Tibial nerve (tissue), 4 donors: ENCODE data around the gene CLN3.

Source experiments
- EP300 ChIP-seq, 2 donors: sonication (generic); formaldehyde crosslinking; IDR thresholded peaks; one replicate each; pipeline ENCODE4 v1.6.1; 2017; ENCODE audit warnings: antibody characterized with exemption in 2 of 2, mild to moderate bottlenecking in 1 of 2
- POLR2A ChIP-seq, 2 donors: fragments of 450-650 bp; IDR thresholded peaks; one replicate each; pipeline ENCODE4 v1.6.1; 2017; ENCODE audit warnings: antibody characterized with exemption in 2 of 2, mild to moderate bottlenecking in 2 of 2, moderate library complexity in 2 of 2
- TF ChIP-seq, protein P1 (sequence below), 5 experiments: fragments of 200-600 bp in 3 of 5; fragments of 450-650 bp in 2 of 5; sonication (generic) in 3 of 5; IDR thresholded peaks; one replicate each; pipeline ENCODE4 v1.5.1; 2016 to 2019; ENCODE audit warnings: antibody characterized with exemption in 5 of 5, mild to moderate bottlenecking in 3 of 5, moderate library complexity in 2 of 5

DNA sequence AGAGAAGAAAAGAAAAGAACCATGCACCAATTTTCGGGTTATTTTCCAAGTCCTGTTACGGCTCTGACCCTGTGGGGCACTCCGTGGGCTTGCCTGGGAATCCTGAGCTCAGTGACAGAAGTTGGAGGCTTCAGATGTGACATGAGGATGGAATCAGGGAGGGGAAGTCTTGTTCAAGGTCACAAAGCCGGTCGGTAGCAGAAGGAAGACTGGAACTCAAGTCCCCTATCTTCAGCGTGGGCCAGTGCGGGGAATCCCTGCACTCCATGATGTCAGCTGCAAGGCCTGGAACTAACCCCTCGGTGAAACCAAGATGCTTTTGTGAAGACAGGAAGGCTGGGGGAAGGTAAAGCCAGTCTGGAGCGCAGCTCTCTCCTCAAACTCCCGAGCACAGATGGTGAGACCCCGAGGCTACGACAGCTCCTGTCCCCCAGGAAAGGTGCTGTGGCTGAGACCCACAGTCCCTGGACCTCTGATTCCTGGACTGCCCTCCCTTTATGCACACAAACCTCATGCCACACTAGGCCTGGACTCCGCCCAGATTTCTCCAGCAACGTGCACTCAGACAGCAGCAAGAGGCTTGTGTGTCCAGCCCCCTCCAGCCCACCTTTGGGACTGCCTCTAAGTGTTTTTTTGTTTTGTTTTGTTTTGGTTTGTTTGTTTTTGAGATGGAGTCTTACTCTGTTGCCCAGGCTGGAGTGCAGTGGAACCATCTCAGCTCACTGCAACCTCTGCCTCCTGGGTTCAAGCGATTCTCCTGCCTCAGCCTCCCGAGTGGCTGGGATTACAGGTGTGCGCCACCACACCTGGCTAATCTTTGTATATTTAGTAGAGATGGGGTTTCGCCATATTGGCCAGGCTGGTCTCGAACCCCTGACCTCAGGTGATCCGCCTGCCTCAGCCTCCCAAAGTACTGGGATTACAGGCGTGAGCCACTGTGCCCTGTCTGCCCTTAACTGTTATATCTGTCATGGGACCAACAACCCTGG lies 20.2 kb upstream of the CLN3 start:
- TF ChIP-seq, protein P1, sequence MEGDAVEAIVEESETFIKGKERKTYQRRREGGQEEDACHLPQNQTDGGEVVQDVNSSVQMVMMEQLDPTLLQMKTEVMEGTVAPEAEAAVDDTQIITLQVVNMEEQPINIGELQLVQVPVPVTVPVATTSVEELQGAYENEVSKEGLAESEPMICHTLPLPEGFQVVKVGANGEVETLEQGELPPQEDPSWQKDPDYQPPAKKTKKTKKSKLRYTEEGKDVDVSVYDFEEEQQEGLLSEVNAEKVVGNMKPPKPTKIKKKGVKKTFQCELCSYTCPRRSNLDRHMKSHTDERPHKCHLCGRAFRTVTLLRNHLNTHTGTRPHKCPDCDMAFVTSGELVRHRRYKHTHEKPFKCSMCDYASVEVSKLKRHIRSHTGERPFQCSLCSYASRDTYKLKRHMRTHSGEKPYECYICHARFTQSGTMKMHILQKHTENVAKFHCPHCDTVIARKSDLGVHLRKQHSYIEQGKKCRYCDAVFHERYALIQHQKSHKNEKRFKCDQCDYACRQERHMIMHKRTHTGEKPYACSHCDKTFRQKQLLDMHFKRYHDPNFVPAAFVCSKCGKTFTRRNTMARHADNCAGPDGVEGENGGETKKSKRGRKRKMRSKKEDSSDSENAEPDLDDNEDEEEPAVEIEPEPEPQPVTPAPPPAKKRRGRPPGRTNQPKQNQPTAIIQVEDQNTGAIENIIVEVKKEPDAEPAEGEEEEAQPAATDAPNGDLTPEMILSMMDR (IDR thresholded peaks at IDR 0.05), result no peak
- TF ChIP-seq EP300 (IDR thresholded peaks at IDR 0.05) (no peak), POLR2A (IDR thresholded peaks at IDR 0.05) (no peak)
